ENCODE results near the gene EML6.
A peak's percentile ranks its signal among the peaks of the same experiment; 100 is the strongest.

The EML6 gene

DNA sequence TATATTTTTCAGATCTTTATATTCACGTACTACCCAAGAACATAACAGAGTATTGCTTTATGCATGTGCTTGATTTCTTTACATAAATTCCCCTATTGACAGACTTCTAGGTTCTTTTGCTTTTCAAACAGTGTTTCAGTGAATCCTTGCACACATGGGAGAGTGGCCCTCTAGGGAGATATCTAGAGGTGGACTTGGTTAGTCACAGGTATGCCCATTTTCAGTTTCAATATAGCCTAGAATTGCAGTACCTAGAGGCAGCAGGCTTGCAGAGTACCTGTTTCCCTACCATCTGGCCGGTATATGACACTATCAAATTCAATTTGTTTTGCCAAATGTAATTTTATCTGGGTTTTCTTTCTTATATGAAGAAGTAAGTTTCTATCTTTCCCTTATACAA is 36.8 kb downstream of the EML6 start:
- no peak for DNase-seq

DNA sequence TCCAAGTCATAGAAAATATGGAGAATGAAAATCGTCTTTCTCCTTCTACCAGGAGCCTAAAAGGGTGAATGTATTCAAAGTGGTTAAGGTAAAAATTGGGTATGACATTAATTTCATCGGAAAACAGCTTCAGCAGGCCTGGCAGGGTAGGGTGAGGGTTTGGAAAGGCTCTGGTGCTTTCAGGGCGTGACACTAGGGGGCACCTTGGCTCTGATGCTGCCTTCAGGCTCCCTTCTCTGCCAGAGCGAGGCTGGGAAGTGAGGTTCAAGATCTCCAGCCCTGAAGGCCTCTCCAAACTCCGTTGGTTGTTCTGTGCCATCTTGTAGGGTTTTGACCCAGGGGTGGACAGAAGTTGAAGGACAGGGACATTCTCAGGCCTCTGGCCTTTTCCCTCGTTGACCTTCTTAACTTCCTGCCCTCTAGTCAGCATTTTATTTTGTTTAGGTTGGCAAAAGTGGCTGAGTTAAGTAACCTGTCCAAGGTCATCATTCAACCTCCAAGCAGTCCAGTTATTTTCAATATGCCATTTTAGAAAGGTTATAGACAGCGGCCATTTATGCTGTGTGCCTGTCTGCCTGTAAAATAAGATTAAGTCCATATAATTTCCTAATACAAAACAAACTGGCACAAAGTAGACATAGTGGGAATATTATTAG is 40.3 kb downstream of the EML6 start:
- peak; percentile 6 for DNase-seq

DNA sequence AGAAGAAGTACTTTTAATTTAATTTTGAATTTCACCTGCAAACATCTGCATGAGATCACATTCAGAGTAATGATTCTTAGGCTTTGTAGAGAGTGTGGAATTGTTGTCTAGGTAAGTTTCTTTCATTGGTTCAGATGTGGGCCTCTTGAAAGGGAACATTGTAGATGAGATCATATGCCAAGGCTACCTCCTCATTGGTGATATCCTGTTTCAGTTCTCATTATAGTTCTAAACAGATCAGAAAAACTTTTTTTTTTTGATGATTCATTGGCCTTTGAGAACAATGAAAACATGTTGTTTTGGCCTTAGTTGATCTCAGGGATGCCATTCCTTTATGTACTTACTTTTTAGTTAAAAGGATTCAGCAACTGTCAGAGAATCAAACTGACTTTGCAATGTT is 44.5 kb downstream of the EML6 start:
- DNase-seq = no peak

DNA sequence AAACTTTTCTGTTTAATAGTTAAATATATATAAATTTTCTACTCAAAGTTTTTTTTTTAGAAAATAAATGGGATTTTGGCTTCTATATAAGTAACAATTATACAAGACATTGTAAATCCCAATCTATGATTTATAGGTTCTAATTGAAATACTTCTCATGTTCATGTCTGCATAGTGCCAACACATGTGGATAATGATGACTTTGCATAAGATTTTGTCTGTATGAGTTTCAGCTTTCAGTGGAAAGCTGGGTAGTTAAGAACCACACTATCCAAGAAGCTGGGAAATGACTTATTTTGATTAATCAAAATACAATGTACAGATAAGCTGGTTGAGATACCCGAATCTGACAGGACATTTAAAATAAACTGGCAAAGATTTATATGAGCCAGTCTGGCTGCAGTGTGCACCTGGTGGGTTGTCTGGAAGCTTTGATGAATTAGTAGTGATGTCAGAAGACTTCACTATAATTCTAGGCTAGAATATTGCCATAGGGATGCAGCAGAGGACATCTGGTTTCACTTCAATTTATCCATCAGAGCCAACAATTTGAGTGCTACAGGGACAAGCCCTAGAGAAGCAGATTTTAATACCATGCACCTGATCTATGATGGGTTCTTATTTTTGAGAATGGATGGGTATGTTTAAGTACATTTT is 45.4 kb downstream of the EML6 start:
- no peak for DNase-seq

DNA sequence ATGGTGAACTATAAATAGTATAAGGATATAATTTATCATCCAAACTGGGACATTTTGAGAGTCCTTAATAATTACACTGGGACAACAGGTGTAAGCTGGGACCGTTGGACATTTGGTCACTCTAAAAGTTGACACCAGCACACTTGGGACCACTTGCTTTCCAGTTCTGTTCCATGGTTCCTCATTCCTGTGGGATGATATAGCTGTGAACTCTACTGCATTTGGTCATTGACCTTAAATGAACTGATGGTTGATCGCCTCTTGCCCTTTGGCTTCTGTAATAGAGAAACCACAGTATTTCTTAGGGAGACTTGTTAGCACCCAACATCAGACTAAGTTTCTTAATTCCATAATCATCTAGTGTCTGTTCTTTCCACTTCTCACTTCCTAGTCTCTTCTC is 46.7 kb downstream of the EML6 start:
- no peak for DNase-seq

DNA sequence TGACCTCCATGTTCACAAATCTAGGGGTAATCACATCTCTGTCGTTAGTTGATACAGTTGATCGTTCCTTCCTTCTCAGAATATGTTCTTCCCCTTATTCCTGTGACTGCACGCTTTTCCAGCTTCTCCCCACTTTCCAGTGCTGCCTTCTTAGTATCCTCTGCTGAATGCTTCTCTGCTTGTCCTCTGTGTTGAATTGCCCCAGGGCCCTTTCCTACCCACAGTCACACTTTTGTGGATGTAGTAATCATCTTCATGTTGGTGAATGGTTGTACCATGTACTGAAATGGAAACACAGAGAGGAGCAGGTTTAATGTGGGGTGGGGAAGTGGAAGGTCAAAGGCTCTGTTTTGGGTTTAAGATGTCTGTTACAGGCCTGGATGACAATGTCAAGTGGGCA is 47.2 kb downstream of the EML6 start:
- no peak for DNase-seq

DNA sequence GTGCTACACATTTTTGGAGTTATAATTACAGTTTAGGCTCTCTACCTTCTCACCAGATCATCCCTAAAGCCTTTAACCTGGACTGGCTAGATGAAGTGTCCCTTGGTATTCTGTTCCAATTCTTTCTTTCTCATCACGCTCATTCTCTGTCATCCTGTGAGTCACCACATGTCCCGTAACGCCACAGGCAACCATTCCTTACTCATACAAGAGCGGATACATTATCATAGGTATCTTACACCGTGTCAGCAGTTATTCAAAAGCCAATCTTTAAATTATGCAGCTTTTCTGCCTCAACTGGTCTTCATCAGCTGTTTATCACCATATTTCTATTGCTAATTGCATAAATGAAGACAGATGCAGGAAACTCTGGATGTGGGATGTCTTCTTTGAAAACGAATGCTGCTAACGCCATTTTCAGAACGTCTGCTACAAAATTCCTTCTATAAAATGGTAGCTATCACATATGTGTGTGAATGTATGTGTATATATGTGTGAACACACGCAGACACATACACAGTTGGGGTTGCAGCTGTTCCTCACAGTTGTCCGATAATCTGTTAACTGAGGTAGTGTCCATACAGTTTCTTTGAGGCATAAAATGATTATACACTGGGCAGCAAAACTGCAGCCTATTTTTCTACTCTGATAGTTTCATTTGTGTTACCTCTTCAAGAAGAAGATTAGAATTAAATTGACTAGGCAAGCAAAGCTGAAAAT is 47.9 kb downstream of the EML6 start:
- DNase-seq = no peak

DNA sequence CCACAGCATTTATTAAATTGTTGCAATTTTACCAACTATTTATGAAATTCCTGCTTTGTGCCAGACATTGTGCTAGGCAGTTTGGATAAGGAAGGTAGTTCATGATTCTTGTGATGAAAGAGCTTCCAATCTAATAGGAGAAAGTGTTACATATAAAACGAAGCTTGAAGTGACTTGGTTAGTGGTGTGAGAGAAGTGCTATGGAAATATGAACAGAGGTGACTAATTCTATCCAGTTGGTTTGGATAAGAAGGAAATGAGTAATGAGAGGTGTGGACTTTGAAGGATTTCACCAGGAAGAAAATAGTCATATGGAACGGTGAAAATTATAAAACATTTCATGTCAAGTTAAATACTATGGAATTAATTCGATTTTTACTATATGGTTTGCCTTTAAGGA is 48.6 kb downstream of the EML6 start:
- DNase-seq = no peak

DNA sequence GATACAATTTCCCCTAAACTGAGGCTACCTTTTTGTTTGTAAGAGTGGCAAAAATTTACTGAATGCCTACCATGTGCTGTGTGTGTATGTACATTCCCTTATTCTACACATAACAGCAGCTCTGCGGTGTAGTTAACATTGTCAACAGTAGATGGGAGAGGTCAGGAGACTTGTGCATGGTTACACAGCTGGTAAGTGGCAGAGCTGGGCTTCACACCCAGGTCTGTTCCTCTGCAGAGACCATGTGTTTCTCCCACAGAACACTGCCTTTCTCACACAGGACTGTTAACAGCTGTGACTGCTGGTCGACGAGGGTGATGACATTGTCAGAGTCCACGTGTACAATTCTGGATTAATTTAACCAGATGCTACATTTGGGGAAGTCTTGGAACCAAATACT is 49.1 kb downstream of the EML6 start:
- DNase-seq = no peak

DNA sequence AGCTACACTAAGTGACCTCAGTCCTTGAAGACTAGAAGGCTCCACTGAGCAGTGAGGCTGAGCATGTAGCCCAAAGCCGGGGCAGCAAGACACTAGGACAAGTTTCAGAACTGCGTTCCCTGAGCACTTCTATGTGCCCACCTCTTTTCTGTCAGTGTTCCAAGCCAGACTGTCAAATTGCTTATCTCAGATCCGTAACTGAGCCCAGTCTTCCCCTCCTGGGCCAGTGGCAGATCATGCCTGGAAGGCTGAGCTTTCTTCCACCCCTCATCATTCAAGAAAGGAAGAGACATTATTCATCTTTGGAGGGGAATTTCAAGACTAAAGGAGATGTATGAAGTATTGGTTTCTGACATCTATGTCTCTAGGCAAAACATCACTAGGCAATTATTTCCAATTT is 49.8 kb downstream of the EML6 start:
- no peak for DNase-seq

DNA sequence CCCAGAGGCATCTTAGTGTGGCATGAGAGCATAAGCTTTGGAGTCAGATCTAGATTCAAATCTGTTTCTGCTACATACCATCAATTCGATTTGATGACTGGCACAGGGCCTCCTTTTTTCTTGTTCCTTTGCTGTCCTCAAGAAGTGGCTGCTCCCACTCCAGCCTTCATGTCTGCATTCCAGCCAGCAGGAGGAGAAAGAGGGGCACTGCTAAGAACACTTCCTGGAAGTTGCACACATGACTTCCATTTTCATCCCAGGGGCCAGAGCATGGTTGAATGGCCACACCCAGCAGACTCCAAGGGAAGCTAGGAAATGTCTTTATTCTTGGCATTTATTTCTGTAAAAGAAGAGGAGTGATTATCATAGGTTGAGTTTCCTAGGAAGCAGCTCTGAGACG is 50.4 kb downstream of the EML6 start:
- DNase-seq = no peak

DNA sequence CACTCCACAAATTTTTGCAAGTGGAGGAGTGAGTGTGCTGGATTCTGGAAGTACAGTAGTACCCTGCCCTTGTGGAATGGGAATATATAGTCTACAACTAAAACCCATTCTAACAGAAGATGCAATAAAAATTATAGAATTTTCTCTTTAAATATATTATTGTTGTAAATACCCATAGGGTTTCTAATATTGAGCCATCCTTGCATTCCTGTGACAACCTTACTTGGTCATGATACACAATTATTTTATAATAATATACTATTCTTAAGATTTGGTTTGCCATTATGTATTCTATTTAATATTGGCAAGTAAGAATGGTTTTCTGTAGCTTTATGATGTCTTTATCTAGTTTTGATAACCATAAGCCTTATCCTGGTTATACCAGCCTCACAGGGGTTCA is 52.2 kb downstream of the EML6 start:
- no peak for DNase-seq

DNA sequence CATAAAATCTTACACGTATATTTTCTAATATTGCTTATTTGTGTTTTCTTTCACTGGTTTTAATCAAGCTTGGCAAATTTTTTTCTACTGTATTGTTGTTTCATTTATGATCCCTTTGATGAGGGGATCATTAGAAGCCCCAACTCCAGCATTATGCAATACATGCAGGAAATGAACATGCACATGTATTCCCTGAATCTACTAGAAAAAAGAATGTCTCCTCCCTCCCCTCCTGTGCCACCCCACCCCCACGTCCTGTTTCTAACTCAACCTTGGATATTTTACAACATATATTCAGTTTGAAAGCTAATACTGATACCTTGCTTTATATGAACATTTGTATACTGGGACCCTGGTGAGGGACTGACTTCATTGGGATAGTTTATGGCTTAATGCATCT is 53.0 kb downstream of the EML6 start:
- DNase-seq = no peak

DNA sequence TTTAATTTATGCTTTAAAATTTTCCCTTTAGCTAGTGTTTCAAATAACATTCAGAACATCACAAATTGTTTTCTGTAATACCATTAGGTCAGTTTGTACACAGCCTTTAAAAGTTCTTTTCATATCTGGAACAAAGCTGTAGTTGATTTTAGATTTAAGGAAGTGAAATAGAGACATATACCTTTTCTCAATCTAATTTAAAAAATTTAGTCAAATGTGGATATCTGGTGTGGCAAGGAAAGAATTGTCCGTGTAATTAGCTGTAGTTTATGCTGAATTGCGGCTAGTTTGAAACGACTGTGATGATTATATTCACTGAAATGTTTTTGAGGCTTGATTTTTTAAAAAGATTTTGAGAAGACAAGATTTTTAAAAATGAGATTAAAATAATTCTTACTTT is 59.9 kb downstream of the EML6 start:
- DNase-seq = no peak

DNA sequence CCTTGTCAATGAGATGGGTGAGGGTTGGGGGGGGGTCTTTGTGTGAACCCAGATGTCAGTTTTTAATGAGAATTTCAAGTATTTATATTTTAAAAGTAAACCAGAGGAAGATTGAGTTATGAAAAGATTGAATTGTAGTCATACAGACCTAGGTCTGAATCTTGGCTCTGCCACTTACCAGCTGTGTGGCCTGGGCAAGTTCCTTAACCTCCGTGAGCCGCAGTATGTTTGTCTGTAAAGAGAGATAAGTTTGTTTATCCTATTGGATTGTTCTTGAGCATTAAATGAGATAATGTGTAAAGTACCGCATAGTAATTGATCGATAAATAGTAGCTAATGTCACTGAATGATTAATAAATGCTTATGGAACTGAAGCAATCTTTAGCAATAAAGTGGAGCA is 63.8 kb downstream of the EML6 start:
- no peak for DNase-seq

DNA sequence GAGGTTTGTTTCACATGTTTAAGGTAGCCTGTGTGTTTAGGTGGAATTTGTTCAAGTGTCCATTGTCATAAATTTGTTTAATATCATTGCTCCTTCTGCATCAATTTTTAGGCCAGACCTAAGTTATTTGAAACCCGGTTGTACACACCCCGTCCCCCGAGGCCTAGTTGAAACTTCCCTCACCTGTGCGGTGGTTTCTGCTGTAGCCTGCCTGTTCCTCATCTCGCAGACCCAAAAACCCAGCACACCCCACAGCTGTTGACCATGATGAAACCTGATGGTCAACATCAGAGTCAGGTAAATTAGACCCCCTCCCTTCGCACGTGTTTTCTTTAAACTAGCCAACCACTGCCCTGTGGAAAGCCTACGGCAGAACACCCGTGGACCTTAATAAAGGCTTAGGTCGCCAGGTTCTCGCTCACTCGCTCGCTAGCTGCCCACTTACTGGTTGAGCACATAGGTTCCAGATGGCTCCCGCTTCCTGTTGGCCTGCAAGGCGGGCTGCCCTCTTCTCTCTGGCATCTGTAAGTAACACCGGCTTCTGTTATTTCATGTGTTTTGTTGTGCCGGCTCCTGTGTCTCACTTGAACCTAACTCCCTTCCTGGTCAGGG is 64.4 kb downstream of the EML6 start:
- no peak for DNase-seq

DNA sequence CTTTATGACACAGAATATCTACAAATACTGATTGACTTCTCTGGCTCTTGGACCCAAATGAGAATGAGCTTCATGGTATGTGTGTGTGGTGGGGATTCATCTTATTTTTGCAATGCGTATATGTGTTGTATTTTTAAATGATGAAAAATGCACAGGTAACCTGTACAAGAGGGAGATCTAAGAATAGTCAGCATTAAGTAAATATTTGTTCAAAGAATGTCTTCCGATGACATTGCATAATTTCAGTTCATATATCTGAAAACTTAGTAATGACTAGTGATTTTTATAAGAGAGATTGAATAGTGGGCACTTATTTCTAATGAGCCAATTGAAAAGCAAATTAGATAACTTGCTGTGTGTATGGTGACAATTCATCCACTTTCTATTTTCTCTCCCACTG is 66.4 kb downstream of the EML6 start:
- no peak for DNase-seq

DNA sequence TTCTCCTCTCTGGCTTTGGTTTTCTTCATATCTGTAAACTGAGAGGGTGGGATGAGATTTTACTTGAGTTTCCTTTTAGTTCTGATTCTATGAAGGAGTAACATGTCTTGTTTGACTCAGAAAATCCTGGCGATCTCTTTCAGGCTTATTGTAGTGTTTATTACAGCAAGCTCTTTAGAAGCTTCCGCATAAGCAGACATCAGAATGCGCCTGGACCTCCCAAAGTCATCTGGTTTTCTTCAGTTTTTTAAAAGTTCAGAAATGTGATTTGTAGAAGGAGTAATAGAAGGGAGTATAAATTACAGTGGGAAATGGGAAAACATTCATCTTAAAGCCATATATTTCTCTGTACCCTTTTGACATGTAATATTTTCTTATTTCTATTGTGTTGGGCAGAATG is 68.4 kb downstream of the EML6 start:
- no peak for DNase-seq

DNA sequence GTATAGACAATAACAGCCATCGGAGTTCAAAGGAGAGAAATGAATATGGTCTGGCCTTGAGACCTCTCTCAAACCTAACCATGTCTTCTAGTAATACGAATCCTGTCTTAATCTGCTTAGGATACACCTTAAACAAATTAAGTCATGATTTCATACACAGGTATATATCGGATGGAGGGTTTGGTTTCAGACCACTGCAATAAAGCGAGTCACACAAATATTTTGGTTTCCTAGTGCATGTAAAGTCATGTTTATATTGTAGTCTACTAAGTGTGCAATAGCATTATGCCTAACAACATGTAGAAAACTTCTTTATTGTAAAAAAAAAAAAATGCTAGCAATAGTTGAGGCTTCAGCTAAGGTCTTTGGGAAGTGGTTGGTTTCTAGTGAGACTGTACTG is 73.8 kb downstream of the EML6 start:
- no peak for DNase-seq

DNA sequence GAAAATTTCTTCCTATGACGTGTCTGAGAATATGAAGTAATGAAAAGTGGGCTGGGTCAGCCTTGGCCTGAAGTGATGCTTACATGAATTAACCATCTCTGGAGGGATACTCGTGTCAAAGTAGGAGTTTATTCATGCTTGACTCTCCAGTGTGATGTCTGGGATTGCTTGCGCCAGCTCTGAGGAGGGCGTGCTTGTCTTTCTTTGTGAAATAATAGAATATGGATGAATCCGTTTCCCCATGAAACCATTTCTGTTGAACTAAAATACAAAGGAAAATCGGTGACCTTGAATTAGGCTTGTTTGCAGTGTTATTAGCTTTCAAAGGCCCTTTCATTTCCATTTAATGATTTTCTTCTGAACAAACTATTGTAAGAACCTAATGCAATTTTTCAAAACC is 77.9 kb downstream of the EML6 start:
- no peak for DNase-seq

DNA sequence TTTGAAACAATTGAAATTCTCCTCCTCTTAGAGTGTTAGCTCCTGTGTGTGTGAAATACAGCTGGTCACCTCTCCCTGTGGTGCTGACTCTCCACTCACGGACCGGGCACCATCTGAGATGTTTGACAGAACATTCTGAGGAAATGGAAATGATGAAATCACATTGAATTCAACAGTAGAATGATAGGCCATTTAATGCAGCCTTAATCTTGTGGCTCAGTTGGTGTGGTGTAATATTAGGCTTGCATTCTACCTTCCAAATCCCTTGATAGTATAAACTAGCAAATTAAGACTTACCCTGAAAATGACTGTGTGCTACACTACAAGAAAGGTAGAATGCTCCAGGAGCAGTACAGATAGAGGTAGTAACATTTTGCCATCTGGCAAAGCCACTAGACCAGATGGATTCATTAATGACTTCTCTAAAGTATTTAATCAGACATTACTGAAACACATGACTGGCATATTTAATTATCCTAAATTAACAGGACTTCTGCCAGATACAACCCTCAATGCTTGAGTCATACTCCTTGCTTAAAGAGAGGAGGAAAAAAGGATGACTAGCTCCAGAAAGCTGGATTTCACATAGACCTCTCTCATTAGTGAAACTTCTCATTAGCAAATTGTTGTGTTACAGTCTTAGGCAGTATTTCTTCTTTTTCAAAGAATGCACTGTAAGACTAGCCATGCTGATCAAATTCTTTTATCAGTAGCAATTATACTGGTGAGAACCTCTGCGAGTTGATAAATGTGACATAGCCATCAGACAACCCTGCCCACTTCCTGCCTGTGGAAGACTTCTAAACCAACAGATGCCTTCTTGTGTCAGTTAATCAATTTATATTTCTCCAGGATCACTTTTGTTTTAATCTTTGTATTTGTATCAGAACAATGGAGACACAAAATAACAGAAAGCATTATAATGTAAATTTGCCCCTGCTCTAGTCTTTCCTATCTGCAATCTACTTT is 80.6 kb downstream of the EML6 start:
- no peak for DNase-seq

DNA sequence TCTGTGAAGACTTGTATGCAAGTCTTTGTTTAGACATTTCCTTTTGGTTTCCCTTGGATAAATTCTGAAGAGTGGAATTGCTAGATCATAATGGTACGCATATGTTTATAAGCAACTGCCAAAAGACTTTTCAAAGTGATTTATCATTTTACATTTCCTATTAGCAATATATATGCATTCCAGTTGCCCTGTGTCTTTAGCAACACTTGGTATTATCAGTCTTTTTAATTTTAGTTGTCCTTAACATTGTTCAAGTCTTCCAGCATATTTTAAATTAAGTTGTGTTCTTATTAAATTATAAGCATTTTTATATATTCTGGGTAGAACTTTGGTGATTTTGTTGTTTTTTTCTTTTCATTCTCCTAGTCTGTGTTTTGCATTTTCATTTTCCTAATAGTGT is 81.8 kb downstream of the EML6 start:
- no peak for DNase-seq

DNA sequence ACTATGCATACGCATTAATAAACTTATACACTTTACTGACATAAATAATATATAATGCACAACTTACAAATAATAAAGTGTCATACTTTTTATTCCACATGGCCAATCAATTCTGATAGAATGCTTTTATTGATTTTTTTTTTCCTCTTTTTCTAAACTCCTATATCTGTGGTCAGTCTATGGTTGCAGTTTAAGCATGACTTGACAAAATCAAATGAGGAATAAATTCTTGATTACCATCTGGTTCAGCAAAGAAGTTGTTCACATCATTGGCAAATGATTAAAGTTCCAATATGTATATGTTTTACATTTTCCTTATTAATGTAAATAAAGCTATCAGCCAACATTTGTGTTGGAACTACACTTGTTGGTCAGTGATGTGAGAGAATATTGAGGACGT is 83.5 kb downstream of the EML6 start:
- DNase-seq = no peak

All from CD4-positive, alpha-beta T cell treated with Interleukin-6 for 4 hours (primary cell).